H1 (cell line): ENCODE results near the gene MACROD2. TPM values are rescaled to one million over a fixed set of nuclear protein-coding genes. Genes with fewer than 3 reads are reported as not detected.

Source experiments
- CTCF ChIA-PET: fragments of 300-600 bp; sonication (Branson Sonifier 250); formaldehyde crosslinking; loops from one replicate; lab custom pipeline; 2021; ENCODE audit not compliant: partially characterized antibody; lab: Charles Lee
- POLR2A ChIA-PET: fragments of 300-600 bp; sonication (Branson Sonifier 250); formaldehyde crosslinking; loops from one replicate; lab custom pipeline; 2021; ENCODE audit warnings: inconsistent platforms; ENCODE audit not compliant: partially characterized antibody; lab: Charles Lee
- DNase-seq, 2 experiments: peaks; one replicate each; pipeline versions ENCODE4 v3.0.0 to v3.0.0-alpha.2; 2010 to 2022; ENCODE audit warnings: low spot score in 2 of 2, low read depth in 1 of 2, mixed read lengths in 1 of 2
- FAIRE-seq: peaks from 2 replicates; lab custom pipeline; 2011; peaks lifted over from hg19 to GRCh38; lab: Jason Lieb, UNC
- H2AFZ ChIP-seq: 2 replicates; pipeline ENCODE4 v1.8.1; 2012; ENCODE audit warnings: low read length, inconsistent platforms
- H2AK5ac ChIP-seq: 2 replicates; pipeline ENCODE4 v1.6.1; 2013; ENCODE audit warnings: low read depth, low read length
- H2BK120ac ChIP-seq: replicated peaks from 2 replicates; pipeline ENCODE3; 2013; ENCODE audit warnings: low read depth, low read length, inconsistent platforms
- H2BK12ac ChIP-seq: 2 replicates; pipeline ENCODE4 v1.6.1; 2013; ENCODE audit warnings: low read depth, low read length
- H2BK15ac ChIP-seq: 2 replicates; pipeline ENCODE4 v1.6.1; 2013; ENCODE audit warnings: low read length
- H2BK20ac ChIP-seq: 2 replicates; pipeline ENCODE4 v1.6.1; 2013; ENCODE audit warnings: low read length
- H2BK5ac ChIP-seq: 2 replicates; pipeline ENCODE4 v1.6.1; 2013; ENCODE audit warnings: low read depth, low read length
- H3K14ac ChIP-seq: 2 replicates; pipeline ENCODE4 v1.6.1; 2013; ENCODE audit warnings: inconsistent platforms; ENCODE audit not compliant: insufficient read length
- H3K18ac ChIP-seq: 2 replicates; pipeline ENCODE4 v1.6.1; 2013; ENCODE audit warnings: low read length; ENCODE audit errors: extremely low read depth
- H3K23ac ChIP-seq: 2 replicates; pipeline ENCODE4 v1.6.1; 2013; ENCODE audit warnings: inconsistent platforms; ENCODE audit not compliant: insufficient read length
- H3K23me2 ChIP-seq: 2 replicates; pipeline ENCODE4 v1.6.1; 2013; ENCODE audit warnings: low read depth, low read length
- H3K27ac ChIP-seq: 2 replicates; pipeline ENCODE4 v1.6.1; 2011; ENCODE audit warnings: low read depth, low read length, inconsistent platforms
- H3K27me3 ChIP-seq, 4 experiments: replicated peaks in 1 of 4; 1 replicate in 1 of 4; 2 replicates in 3 of 4; pipeline versions ENCODE4 v1.6.1 to v1.8.1; 2011 to 2013; ENCODE audit warnings: low read length in 3 of 4, mild to moderate bottlenecking in 3 of 4, inconsistent platforms in 2 of 4, mixed read lengths in 2 of 4, moderate library complexity in 1 of 4; ENCODE audit not compliant: control insufficient read depth in 3 of 4, insufficient read depth in 3 of 4; ENCODE audit errors: extremely low read depth in 1 of 4
- H3K36me3 ChIP-seq, 4 experiments: 2 replicates each; pipeline versions ENCODE4 v1.6.1 to v1.8.1; 2011 to 2013; ENCODE audit warnings: mild to moderate bottlenecking in 4 of 4, low read length in 3 of 4, moderate library complexity in 2 of 4, control low read depth in 1 of 4, inconsistent platforms in 1 of 4; ENCODE audit not compliant: insufficient read depth in 4 of 4, control insufficient read depth in 2 of 4
- H3K4ac ChIP-seq: replicated peaks from 2 replicates; pipeline ENCODE3; 2013; ENCODE audit warnings: low read length, low read depth, mixed read lengths, inconsistent platforms; ENCODE audit not compliant: insufficient read length
- H3K4me1 ChIP-seq, 4 experiments: replicated peaks in 1 of 4; 1 replicate in 1 of 4; 2 replicates in 3 of 4; pipeline versions ENCODE4 v1.6.1 to v1.8.1; 2011 to 2013; ENCODE audit warnings: low read length in 3 of 4, inconsistent platforms in 2 of 4, mixed read lengths in 1 of 4; ENCODE audit not compliant: insufficient read depth in 4 of 4, control insufficient read depth in 3 of 4
- H3K4me2 ChIP-seq, 2 experiments: 2 replicates each; pipeline versions ENCODE4 v1.6.1 to v1.8.1; 2011 to 2013; ENCODE audit warnings: low read depth in 2 of 2, low read length in 2 of 2, control low read depth in 1 of 2, inconsistent platforms in 1 of 2, mild to moderate bottlenecking in 1 of 2; ENCODE audit not compliant: insufficient read depth in 1 of 2
- H3K4me3 ChIP-seq, 4 experiments: fragments of 200-600, 300-600 bp in 1 of 4; sonication (generic), shearing (Covaris generic), sonication (Bioruptor Twin) in 1 of 4; 2 replicates each; pipeline versions ENCODE4 v1.5.1 to v1.8.1; 2011 to 2016; ENCODE audit warnings: low read length in 4 of 4, low read depth in 3 of 4, control low read depth in 2 of 4, inconsistent platforms in 2 of 4, mild to moderate bottlenecking in 2 of 4, mixed read lengths in 1 of 4, moderate library complexity in 1 of 4; ENCODE audit not compliant: insufficient read depth in 2 of 4; ENCODE audit errors: extremely low read depth in 1 of 4
- H3K56ac ChIP-seq: replicated peaks from 2 replicates; pipeline ENCODE3; 2013; ENCODE audit warnings: low read depth, mild to moderate bottlenecking, mixed read lengths, low read length, inconsistent platforms; ENCODE audit not compliant: insufficient read length
- H3K79me1 ChIP-seq: 2 replicates; pipeline ENCODE4 v1.6.1; 2013; ENCODE audit warnings: low read depth, low read length, control low read depth
- H3K79me2 ChIP-seq, 2 experiments: 2 replicates each; pipeline versions ENCODE4 v1.6.1 to v1.8.1; 2012 to 2013; ENCODE audit warnings: low read length in 2 of 2, mild to moderate bottlenecking in 2 of 2, inconsistent platforms in 1 of 2; ENCODE audit not compliant: insufficient read depth in 2 of 2, control insufficient read depth in 1 of 2
- H3K9ac ChIP-seq, 4 experiments: replicated peaks in 1 of 4; 1 replicate in 1 of 4; 2 replicates in 3 of 4; pipeline versions ENCODE4 v1.6.1 to v1.8.1; 2011 to 2013; ENCODE audit warnings: low read depth in 3 of 4, low read length in 3 of 4, control low read depth in 2 of 4, mild to moderate bottlenecking in 2 of 4, moderate library complexity in 2 of 4, inconsistent platforms in 1 of 4; ENCODE audit errors: extremely low read depth in 1 of 4
- H3K9me3 ChIP-seq, 2 experiments: 2 replicates each; pipeline versions ENCODE4 v1.6.1 to v1.8.1; 2012 to 2013; ENCODE audit warnings: mild to moderate bottlenecking in 2 of 2, moderate library complexity in 2 of 2, control low read depth in 1 of 2, inconsistent platforms in 1 of 2, low read depth in 1 of 2, low read length in 1 of 2, mixed read lengths in 1 of 2; ENCODE audit not compliant: insufficient read depth in 2 of 2
- H4K20me1 ChIP-seq, 2 experiments: replicated peaks in 1 of 2; 2 replicates each; pipeline versions ENCODE3 to v1.8.1; 2011 to 2013; ENCODE audit warnings: inconsistent platforms in 2 of 2, low read length in 2 of 2, mild to moderate bottlenecking in 1 of 2; ENCODE audit not compliant: insufficient read depth in 2 of 2, control insufficient read depth in 1 of 2
- H4K5ac ChIP-seq: 2 replicates; pipeline ENCODE4 v1.6.1; 2013; ENCODE audit warnings: low read length, low read depth, mixed read lengths, inconsistent platforms; ENCODE audit not compliant: insufficient read length
- H4K8ac ChIP-seq: 2 replicates; pipeline ENCODE4 v1.8.0; 2013; ENCODE audit warnings: mild to moderate bottlenecking, moderate library complexity, low read length, inconsistent platforms; ENCODE audit not compliant: insufficient read depth; ENCODE audit errors: extremely low read depth
- H4K91ac ChIP-seq: replicated peaks from 2 replicates; pipeline ENCODE3; 2013; ENCODE audit warnings: low read length, mixed read lengths, inconsistent platforms; ENCODE audit not compliant: insufficient read length
- ATF2 ChIP-seq: IDR thresholded peaks from 2 replicates; pipeline ENCODE4 v1.6.1; 2012; ENCODE audit warnings: low read length, inconsistent platforms
- CBX5 ChIP-seq: fragments of 300-800, 300-1000 bp; sonication (generic); IDR thresholded peaks from 2 replicates; pipeline ENCODE4 v1.7.1; 2016; ENCODE audit warnings: antibody characterized with exemption, low read length, low read depth
- CEBPB ChIP-seq: IDR thresholded peaks from 2 replicates; pipeline ENCODE4 v1.6.1; 2012; ENCODE audit warnings: low read depth, low read length
- CHD2 ChIP-seq: IDR thresholded peaks from 2 replicates; pipeline ENCODE4 v1.6.1; 2012; ENCODE audit warnings: low read length, improper control_type of control experiment
- CTCF ChIP-seq, 3 experiments: IDR thresholded peaks; 1 replicate in 2 of 3; 2 replicates in 1 of 3; pipeline versions ENCODE4 v1.5.1 to v1.6.1; 2011; ENCODE audit warnings: low read length in 3 of 3, mild to moderate bottlenecking in 3 of 3, inconsistent platforms in 2 of 3, low read depth in 1 of 3, moderate library complexity in 1 of 3; ENCODE audit not compliant: insufficient read depth in 1 of 3; ENCODE audit errors: control extremely low read depth in 1 of 3
- FOSL1 ChIP-seq: IDR thresholded peaks from 2 replicates; pipeline ENCODE4 v1.6.1; 2011; ENCODE audit warnings: mild to moderate bottlenecking, low read depth, low read length, moderate library complexity; ENCODE audit not compliant: insufficient read depth
- MAFK ChIP-seq: IDR thresholded peaks from 2 replicates; pipeline ENCODE4 v1.6.1; 2012; ENCODE audit warnings: low read depth, mild to moderate bottlenecking, improper control_type of control experiment, low read length
- RAD21 ChIP-seq, 2 experiments: IDR thresholded peaks in 1 of 2; conservative IDR thresholded peaks in 1 of 2; 2 replicates each; pipeline ENCODE4 v1.6.1; 2011; ENCODE audit warnings: low read depth in 2 of 2, low read length in 2 of 2, improper control_type of control experiment in 1 of 2, inconsistent platforms in 1 of 2, mild to moderate bottlenecking in 1 of 2, moderate library complexity in 1 of 2
- RBBP5 ChIP-seq: IDR thresholded peaks from 2 replicates; pipeline ENCODE4 v1.7.1; 2012; ENCODE audit warnings: low read depth, mild to moderate bottlenecking, inconsistent platforms, low read length, moderate library complexity, borderline replicate concordance
- TEAD4 ChIP-seq: IDR thresholded peaks from 2 replicates; pipeline ENCODE4 v1.6.1; 2012; ENCODE audit warnings: low read depth, low read length, inconsistent platforms, mixed read lengths
- WGBS, 2 experiments: shearing (Covaris generic) in 1 of 2; methylation state at CpG; one replicate each; pipeline versions ENCODE4 v1.1.6 to v1.1.7; 2013 to 2015; ENCODE audit warnings: low lambda C conversion rate in 2 of 2, mixed read lengths in 2 of 2, inconsistent platforms in 1 of 2, low coverage in 1 of 2, missing lambda C conversion rate in 1 of 2; ENCODE audit not compliant: insufficient replicate concordance in 2 of 2, insufficient coverage in 1 of 2, insufficient read length in 1 of 2; ENCODE audit errors: extremely low coverage in 1 of 2, missing lambda C conversion rate in 1 of 2; 5-methylcytosine and 5-hydroxymethylcytosine counted together
- polyA plus RNA-seq, 7 experiments: library from polyadenylated mRNA; depleted of rRNA in 3 of 7; stranded (reverse) in 5 of 7; unstranded in 2 of 7; fragments of >200 nt in 5 of 7; fragments of 200-250 nt in 2 of 7; gene quantifications; 1 replicate in 5 of 7; 2 replicates in 1 of 7; 4 replicates in 1 of 7; pipeline versions ENCODE4 v1.2.1 to v1.2.3, GENCODE V29; 2011 to 2013; ENCODE audit warnings: missing spikeins in 2 of 7, mixed read lengths in 2 of 7
- total RNA-seq: library from RNA; stranded (reverse); fragmentation: NEBNext Ultra II Directional; extraction: Animal tissue kit (Norgen Biotek cat#: 25700); gene quantifications from 2 replicates; pipeline ENCODE4 v1.2.1, GENCODE V29; 2021

MACROD2 gene
- total and polyA plus RNA-seq, 2 of the 8 experiments (the other 6 are each of a cell fraction or from before 2014, with no cell fraction given), result 0.70 to 3.9 TPM

DNA sequence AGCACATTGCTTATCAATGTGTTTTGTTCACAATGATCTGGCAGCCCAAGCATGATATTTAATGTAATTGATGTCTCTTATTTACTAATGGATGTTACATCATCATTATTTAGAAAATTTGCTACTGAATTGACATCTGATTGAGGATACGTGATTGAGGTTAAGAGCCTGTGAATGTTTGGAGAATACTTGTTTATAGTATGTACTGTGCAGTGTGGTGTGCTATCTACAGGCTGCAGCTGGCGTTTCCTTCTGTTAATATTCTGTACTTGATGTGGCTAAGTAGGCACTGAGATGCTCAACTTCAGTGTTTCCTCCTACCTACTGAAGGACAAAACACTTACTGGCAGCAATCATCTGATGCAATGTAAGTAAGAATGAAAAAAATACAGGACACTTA, 1051.7 kb downstream of the MACROD2 start:
- H3K9me3 ChIP-seq, result no peaks in the 10 kb centered on the region
- no peak for FAIRE-seq
- H3K79me2 ChIP-seq, result no peaks in the 10 kb centered on the region
- ChIA-PET POLR2A (no interaction called here), CTCF (no interaction called here)
- no peaks in the 10 kb centered on the region for H3K27me3 ChIP-seq
- no peaks in the 10 kb centered on the region; the same call in none of the 2 replicates for H3K23me2 ChIP-seq
- 92% methylated on average over 2 of the region's 2 CpGs; no CpG with 5 or more reads in 1 of the 2 experiments for WGBS, 2 experiments
- no peaks in the 10 kb centered on the region for H3K79me1 ChIP-seq
- H4K5ac ChIP-seq, result no peak overlapping the region
- no peak overlapping the region for H3K4me2 ChIP-seq
- H2BK15ac ChIP-seq, result no peak overlapping the region
- H2BK12ac ChIP-seq, result no peak overlapping the region
- no peak overlapping the region for H3K18ac ChIP-seq
- H3K56ac ChIP-seq, result no peak overlapping the region
- DNase-seq, result no peak
- no peak overlapping the region for H3K14ac ChIP-seq
- no peak overlapping the region for H3K4me3 ChIP-seq
- H2BK5ac ChIP-seq, result no peak overlapping the region
- no peak overlapping the region for H2BK120ac ChIP-seq
- H4K20me1 ChIP-seq, result no peaks in the 10 kb centered on the region
- no peak overlapping the region for H4K91ac ChIP-seq
- no peak overlapping the region for H2AFZ ChIP-seq
- no peak overlapping the region for H2AK5ac ChIP-seq
- H4K8ac ChIP-seq, result no peak overlapping the region
- H3K9ac ChIP-seq, result no peak overlapping the region
- H3K23ac ChIP-seq, result no peak overlapping the region
- H2BK20ac ChIP-seq, result no peak overlapping the region
- no peak overlapping the region for H3K4ac ChIP-seq
- no peak overlapping the region for H3K27ac ChIP-seq
- H3K36me3 ChIP-seq, result no peaks in the 10 kb centered on the region
- no peaks in the 10 kb centered on the region for H3K4me1 ChIP-seq
- TF ChIP-seq MAFK (no peak), CBX5 (no peak), TEAD4 (no peak), RAD21 (IDR thresholded peaks at IDR 0.05 in 1 of 2, conservative IDR thresholded peaks at IDR 0.05 in 1 of 2; ENCODE audit: low read depth in 2 of 2, low read length in 2 of 2) (no peak), ATF2 (no peak), RBBP5 (no peak), CHD2 (no peak), CTCF (IDR thresholded peaks at IDR 0.05; ENCODE audit: control extremely low read depth in 1 of 3, insufficient read depth in 1 of 3, low read depth in 1 of 3, low read length in 3 of 3) (no peak), CEBPB (no peak), FOSL1 (no peak)
